ENCODE results near the gene COX6A2.

Gene COX6A2

DNA sequence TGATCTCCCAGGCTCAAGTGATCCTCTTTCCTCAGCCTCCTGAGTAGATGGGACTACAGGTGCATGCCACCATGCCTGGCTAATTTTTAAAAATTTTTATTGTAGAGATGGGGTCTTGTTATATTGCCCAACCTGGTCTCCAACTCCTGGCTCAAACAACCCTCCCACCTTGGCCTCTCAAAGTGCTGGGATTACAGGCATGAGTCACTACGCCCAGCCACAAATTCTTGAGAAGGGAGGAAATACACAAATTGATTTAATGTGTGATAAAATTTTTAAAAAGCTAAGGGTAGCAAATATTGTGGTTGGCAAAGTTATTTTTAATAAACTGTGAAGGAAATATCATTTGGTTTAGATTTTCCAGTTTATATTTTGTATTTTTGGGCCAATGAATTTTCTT lies 25.5 kb downstream of the COX6A2 start:
- H3K9ac ChIP-seq: no peak overlapping the region
- no peak overlapping the region for H3K4me3 ChIP-seq (IDR thresholded peaks at IDR 0.05; ENCODE audit: insufficient read depth, low read depth, low read length)
- no peak overlapping the region for H3K27ac ChIP-seq
- no peaks in the 10 kb centered on the region for H3K4me1 ChIP-seq (ENCODE audit: low read depth, poor library complexity, severe bottlenecking)
- H4K20me1 ChIP-seq (ENCODE audit: insufficient read depth): no peaks in the 10 kb centered on the region
- no peaks in the 10 kb centered on the region for H3K36me3 ChIP-seq (ENCODE audit: insufficient read depth)
- no peaks in the 10 kb centered on the region for H3K27me3 ChIP-seq (ENCODE audit: insufficient read depth, low read depth)
- H3K4me2 ChIP-seq: no peak overlapping the region
- no peak overlapping the region for H2AFZ ChIP-seq (ENCODE audit: low read depth)
- TF ChIP-seq, protein P1, sequence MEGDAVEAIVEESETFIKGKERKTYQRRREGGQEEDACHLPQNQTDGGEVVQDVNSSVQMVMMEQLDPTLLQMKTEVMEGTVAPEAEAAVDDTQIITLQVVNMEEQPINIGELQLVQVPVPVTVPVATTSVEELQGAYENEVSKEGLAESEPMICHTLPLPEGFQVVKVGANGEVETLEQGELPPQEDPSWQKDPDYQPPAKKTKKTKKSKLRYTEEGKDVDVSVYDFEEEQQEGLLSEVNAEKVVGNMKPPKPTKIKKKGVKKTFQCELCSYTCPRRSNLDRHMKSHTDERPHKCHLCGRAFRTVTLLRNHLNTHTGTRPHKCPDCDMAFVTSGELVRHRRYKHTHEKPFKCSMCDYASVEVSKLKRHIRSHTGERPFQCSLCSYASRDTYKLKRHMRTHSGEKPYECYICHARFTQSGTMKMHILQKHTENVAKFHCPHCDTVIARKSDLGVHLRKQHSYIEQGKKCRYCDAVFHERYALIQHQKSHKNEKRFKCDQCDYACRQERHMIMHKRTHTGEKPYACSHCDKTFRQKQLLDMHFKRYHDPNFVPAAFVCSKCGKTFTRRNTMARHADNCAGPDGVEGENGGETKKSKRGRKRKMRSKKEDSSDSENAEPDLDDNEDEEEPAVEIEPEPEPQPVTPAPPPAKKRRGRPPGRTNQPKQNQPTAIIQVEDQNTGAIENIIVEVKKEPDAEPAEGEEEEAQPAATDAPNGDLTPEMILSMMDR (conservative IDR thresholded peaks at IDR 0.05; ENCODE audit: low read depth, low read length): no peak
- no peaks in the 10 kb centered on the region for H3K79me2 ChIP-seq (ENCODE audit: insufficient read depth, low read depth)

DNA sequence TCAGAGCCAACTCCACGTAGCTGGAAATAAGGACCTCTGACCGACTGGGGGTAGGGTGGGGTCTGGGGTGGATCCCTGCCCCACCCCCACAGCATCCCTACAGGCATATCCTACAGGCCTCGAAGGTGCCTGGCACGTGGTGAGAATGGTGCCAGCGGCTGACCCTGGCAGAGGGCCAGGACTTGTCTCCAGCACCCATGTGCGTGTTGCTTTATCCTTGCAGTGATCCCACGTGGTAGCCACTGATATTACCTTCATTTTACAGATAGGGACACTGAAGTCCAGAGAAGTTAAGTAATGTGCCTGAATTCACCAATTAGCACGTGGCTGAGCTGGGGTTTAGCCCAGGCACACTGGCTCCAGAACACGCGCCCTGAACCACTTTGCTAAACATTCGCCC lies 26.7 kb downstream of the COX6A2 start:
- Histone ChIP-seq H3K27ac (no peak overlapping the region), H3K4me1 (ENCODE audit: low read depth, poor library complexity, severe bottlenecking) (no peaks in the 10 kb centered on the region), H2AFZ (ENCODE audit: low read depth) (no peak overlapping the region), H3K79me2 (ENCODE audit: insufficient read depth, low read depth) (no peaks in the 10 kb centered on the region), H3K36me3 (ENCODE audit: insufficient read depth) (no peaks in the 10 kb centered on the region), H4K20me1 (ENCODE audit: insufficient read depth) (no peaks in the 10 kb centered on the region), H3K4me2 (no peak overlapping the region), H3K9ac (no peak overlapping the region), H3K4me3 (IDR thresholded peaks at IDR 0.05; ENCODE audit: insufficient read depth, low read depth, low read length) (no peak overlapping the region), H3K27me3 (ENCODE audit: insufficient read depth, low read depth) (no peaks in the 10 kb centered on the region)
- TF ChIP-seq, protein P1 (conservative IDR thresholded peaks at IDR 0.05; ENCODE audit: low read depth, low read length): no peak

- Histone ChIP-seq H3K4me2 (no peak overlapping the region), H3K27ac (no peak overlapping the region), H3K9ac (no peak overlapping the region), H3K79me2 (ENCODE audit: insufficient read depth, low read depth) (no peaks in the 10 kb centered on the region), H3K36me3 (ENCODE audit: insufficient read depth) (no peaks in the 10 kb centered on the region), H3K27me3 (ENCODE audit: insufficient read depth, low read depth) (no peaks in the 10 kb centered on the region), H2AFZ (ENCODE audit: low read depth) (no peak overlapping the region), H4K20me1 (ENCODE audit: insufficient read depth) (no peaks in the 10 kb centered on the region), H3K4me1 (ENCODE audit: low read depth, poor library complexity, severe bottlenecking) (no peaks in the 10 kb centered on the region), H3K4me3 (IDR thresholded peaks at IDR 0.05; ENCODE audit: insufficient read depth, low read depth, low read length) (no peak overlapping the region)
- TF ChIP-seq, protein P1 (conservative IDR thresholded peaks at IDR 0.05; ENCODE audit: low read depth, low read length): no peak
These were observed 28.0 kb downstream of the COX6A2 start for GRCh38 chr16:31400191-31400590.

DNA sequence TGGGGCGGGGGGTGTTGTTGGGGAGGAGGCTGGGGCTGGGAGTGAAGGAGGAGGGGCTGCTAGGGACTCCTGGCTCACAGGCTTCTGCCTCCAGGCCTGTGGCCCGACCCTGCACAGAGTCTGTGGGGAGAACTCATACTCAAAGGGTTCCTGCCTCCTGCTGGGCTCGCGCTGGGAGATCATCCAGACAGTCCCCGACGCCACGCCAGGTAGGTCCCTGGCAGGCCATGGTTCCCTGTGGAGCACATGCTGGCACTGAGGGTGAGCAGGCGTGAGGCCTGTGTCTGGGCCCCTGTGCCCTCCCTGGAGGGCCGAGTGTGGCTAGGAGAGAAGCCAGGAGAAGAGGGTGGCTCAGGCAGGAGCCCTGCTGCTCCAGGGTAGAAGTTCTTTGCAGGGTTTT lies 30.5 kb downstream of the COX6A2 start:
- Histone ChIP-seq H3K79me2 (ENCODE audit: insufficient read depth, low read depth) (no peaks in the 10 kb centered on the region), H3K9ac (no peak overlapping the region), H3K27me3 (ENCODE audit: insufficient read depth, low read depth) (no peaks in the 10 kb centered on the region), H2AFZ (ENCODE audit: low read depth) (no peak overlapping the region), H3K27ac (no peak overlapping the region), H3K36me3 (ENCODE audit: insufficient read depth) (no peaks in the 10 kb centered on the region), H3K4me3 (IDR thresholded peaks at IDR 0.05; ENCODE audit: insufficient read depth, low read depth, low read length) (no peak overlapping the region), H4K20me1 (ENCODE audit: insufficient read depth) (no peaks in the 10 kb centered on the region), H3K4me2 (no peak overlapping the region), H3K4me1 (ENCODE audit: low read depth, poor library complexity, severe bottlenecking) (no peaks in the 10 kb centered on the region)
- TF ChIP-seq, protein P1 (conservative IDR thresholded peaks at IDR 0.05; ENCODE audit: low read depth, low read length): no peak
